Caki2 (cell line): ENCODE results near the gene EGF. TPM values are rescaled to one million over a fixed set of nuclear protein-coding genes. Genes with fewer than 3 reads are reported as not detected.
"Not testable (repeated sequence)": the region's sequence is repeated elsewhere in the genome, so short reads cannot be mapped to it uniquely, and the experiment has no call there.

Experiments
- DNase-seq: peaks from one replicate; pipeline ENCODE4 v3.0.0-alpha.2; 2015; ENCODE audit warnings: low read depth
- in situ Hi-C: cut with HindIII; loops from 2 replicates; pipeline ENCODE4 v1.10.0; 2016; ENCODE audit warnings: low sequenced_read_pairs, low pct_unique_long_range_greater_than_20kb, mixed read lengths
- total RNA-seq: library from RNA; depleted of rRNA; stranded (reverse); fragments of >200 nt; shearing (Covaris generic); gene quantifications from 2 replicates; pipeline ENCODE4 v1.2.3, GENCODE V29; 2014; ENCODE audit warnings: low replicate concordance

EGF gene
- total RNA-seq, 1 experiment from 2014 or later = 8.8 TPM

- no peak for DNase-seq
- in situ Hi-C loops = no loop called here
Observed at GRCh38 chr4:109908731-109909130, 4.0 kb upstream of the EGF start.

- peak; percentile 22 for DNase-seq
- in situ Hi-C loops = no loop called here
Observed at GRCh38 chr4:109910256-109910655, 2.4 kb upstream of the EGF start.

GRCh38 chr4:109913596-109914241 lies 1.0 kb downstream of the EGF start:
- DNase-seq = peak; percentile 7
- in situ Hi-C loops = no loop called here

- DNase-seq = peak; percentile 15
- in situ Hi-C loops = no loop called here
Observed at GRCh38 chr4:109914322-109914721, 1.6 kb downstream of the EGF start.

GRCh38 chr4:109915385-109916026 lies 2.8 kb downstream of the EGF start:
- in situ Hi-C loops = no loop called here

GRCh38 chr4:109916027-109916409 lies 3.3 kb downstream of the EGF start:
- in situ Hi-C loops = no loop called here
- no peak for DNase-seq

More at GRCh38 chr4:109915385-109916026, 2.8 kb downstream of the EGF start:
- DNase-seq = peak; percentile 17

- DNase-seq = peak; percentile 93
- in situ Hi-C loops = no loop called here
Observed at GRCh38 chr4:109921384-109921808, 8.7 kb downstream of the EGF start.

- no peak for DNase-seq
- in situ Hi-C loops = no loop called here
Observed at GRCh38 chr4:109925396-109925795, 12.7 kb downstream of the EGF start.

GRCh38 chr4:109928327-109929045 lies 15.8 kb downstream of the EGF start:
- in situ Hi-C loops = no loop called here
- DNase-seq = no peak

GRCh38 chr4:109930464-109930863 lies 17.8 kb downstream of the EGF start:
- in situ Hi-C loops = no loop called here
- no peak for DNase-seq

- DNase-seq = no peak
- in situ Hi-C loops = no loop called here
Observed at GRCh38 chr4:109930872-109931271, 18.2 kb downstream of the EGF start.

- DNase-seq = no peak
- in situ Hi-C loops = no loop called here
Observed at GRCh38 chr4:109931318-109931717, 18.6 kb downstream of the EGF start.

- DNase-seq, in situ Hi-C loops: not testable (repeated sequence)
Observed at GRCh38 chr4:109937352-109937751, 24.7 kb downstream of the EGF start.

- in situ Hi-C loops = no loop called here
- DNase-seq = no peak
Observed at GRCh38 chr4:109939190-109939589, 26.5 kb downstream of the EGF start.

GRCh38 chr4:109942292-109942926 lies 29.7 kb downstream of the EGF start:
- in situ Hi-C loops = no loop called here
- DNase-seq = no peak

GRCh38 chr4:109943745-109944144 lies 31.1 kb downstream of the EGF start:
- in situ Hi-C loops = no loop called here

GRCh38 chr4:109944591-109944990 lies 31.9 kb downstream of the EGF start:
- no peak for DNase-seq
- in situ Hi-C loops = no loop called here

More at GRCh38 chr4:109943745-109944144, 31.1 kb downstream of the EGF start:
- DNase-seq = no peak

- no peak for DNase-seq
- in situ Hi-C loops = no loop called here
Observed at GRCh38 chr4:109945056-109945455, 32.4 kb downstream of the EGF start.

- in situ Hi-C loops = no loop called here
- no peak for DNase-seq
Observed at GRCh38 chr4:109946120-109946519, 33.4 kb downstream of the EGF start.
